Stimulated activated CD4-positive, alpha-beta T cell treated with anti-CD3 and anti-CD28 coated beads, TNF-alpha, amount 100 ng/mL, for 4 hours (primary cell): ENCODE results near the gene HERPUD2.
"Not testable (repeated sequence)": the region's sequence is repeated elsewhere in the genome, so short reads cannot be mapped to it uniquely, and the experiment has no call there.

ENCODE experiments used
- DNase-seq, 3 experiments: peaks; one replicate each; pipeline ENCODE4 v3.0.0-alpha.2; 2020; ENCODE audit warnings: low read depth in 3 of 3

HERPUD2 gene

DNA sequence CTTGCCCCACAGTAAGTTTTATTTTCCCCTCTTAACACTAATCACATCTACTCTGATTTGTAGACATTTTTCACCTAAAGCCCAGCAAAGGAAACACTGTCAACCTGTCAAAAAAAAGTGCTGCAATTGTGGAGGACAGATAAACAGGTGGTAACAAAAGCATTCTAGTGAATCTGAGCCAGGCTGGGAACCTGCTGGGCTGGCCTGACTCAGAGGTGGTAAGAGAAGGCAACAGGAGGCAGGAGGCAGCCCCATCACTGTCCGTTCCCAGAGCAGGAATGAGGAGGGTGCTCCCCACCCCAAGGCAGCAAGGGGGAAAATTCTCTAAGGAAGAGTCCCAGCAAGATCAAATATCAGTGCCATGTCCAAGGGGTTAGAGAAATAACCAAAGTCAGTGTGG is 19.5 kb upstream of the HERPUD2 start:
- DNase-seq = no peak

DNA sequence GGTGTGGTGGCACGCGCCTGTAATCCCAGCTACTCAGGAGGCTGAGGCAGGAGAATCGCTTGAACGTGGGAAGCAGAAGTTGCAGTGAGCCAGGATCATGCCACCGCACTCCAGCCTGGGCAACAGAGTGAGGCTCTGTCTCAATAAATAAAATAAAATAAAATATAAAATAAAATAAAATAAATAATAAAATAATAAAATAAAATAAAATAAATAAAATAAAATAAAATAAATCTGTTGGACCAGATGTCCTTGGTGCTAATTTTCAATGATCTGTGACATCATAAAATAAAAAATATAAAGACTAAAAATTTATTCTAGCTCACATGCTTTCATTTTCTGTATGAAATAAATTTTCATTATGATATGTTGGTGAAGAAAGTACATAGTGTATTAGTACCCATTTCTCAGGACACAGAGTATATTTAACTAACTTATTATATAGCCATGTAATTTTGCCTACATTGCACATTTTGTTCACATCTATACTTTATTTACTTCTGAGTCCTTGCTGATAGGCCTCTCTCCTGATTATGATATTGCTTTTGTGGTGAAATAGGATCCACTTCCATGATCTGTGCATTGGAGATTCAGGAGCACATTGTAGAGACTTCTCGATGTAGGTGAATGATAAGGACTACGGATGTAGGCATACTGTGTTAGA is 17.8 kb upstream of the HERPUD2 start:
- DNase-seq = no peak

DNA sequence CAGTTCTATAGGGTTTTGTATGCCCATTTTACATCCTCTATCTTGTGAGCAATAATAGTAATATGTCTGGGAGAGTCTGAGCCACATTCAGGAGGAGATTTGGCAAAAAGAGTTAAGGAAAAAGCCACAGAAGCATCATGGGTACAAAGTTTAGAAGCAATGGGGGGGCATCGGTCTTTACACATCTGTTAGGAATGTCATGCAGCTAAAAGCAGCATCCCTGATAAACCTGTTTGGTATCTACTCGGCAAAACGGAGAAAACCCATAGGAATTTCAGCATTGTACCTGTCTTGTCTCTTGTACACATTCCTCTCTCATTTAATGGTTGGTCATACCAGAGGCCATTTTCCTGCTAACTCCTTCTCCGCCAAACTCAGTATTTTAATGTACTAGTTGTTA is 12.5 kb upstream of the HERPUD2 start:
- no peak for DNase-seq

DNA sequence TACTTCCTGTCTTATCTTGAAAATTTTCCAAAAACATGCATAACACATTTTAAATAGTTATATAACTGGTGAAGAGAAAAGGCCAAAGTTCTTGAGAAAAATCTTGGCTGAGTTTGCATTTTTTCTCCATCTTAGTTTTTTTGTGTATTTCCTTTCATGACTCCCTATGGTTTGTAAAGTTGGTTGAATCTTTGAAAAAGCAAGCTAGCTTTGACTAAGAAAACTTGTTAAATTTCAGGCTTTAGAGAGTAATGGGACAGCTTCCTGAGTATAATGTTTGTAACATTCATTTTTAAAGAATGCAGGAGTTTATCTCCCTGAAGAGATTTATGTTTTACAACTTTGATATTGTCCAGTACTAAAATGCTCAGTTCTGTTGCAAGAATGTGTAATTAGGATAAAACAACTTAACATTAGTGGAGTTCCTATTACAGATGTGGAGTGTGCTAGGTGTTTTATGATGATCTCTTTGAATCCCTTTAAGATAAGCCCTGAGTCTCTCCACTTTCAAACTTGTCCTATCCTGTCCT is 11.1 kb upstream of the HERPUD2 start:
- DNase-seq = no peak

DNA sequence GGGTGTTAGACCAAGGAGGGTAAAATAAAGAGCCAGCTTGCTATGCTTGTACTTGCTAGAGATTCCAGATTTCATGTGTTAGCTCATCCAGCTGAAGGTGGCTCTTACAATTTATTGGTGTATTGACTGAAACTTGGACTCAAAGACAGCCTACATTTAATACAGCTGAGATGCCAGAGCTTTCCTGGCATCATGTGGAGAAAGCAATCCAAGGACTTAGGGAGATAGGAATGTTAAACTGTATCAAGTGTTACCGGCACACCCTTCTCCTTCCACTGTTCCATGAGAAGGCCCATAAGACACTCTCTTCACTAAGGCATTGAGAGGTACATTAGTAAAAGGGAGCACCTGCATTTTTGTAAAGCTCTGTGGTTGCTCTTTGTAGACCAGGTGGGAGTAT is 9.3 kb upstream of the HERPUD2 start:
- no peak for DNase-seq

DNA sequence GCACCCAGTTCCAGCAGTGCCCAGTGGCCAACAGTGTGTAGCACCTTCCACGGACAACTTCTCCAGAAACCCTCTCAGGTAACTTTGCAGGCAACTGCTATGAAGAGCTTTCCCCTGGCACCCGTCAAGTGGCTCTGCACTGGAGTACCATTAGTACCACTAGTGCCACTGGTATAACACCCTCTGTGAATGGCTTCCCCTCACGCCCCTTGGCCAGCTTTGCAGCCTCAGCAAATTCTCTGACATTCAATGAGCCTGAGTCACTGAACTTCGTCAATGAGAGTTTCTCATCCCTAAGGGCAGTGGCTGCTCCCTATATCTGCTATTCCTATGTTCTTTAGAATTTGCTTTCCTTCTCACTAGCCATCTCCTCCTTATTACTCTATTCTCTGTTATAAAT is 7.6 kb upstream of the HERPUD2 start:
- no peak for DNase-seq

DNA sequence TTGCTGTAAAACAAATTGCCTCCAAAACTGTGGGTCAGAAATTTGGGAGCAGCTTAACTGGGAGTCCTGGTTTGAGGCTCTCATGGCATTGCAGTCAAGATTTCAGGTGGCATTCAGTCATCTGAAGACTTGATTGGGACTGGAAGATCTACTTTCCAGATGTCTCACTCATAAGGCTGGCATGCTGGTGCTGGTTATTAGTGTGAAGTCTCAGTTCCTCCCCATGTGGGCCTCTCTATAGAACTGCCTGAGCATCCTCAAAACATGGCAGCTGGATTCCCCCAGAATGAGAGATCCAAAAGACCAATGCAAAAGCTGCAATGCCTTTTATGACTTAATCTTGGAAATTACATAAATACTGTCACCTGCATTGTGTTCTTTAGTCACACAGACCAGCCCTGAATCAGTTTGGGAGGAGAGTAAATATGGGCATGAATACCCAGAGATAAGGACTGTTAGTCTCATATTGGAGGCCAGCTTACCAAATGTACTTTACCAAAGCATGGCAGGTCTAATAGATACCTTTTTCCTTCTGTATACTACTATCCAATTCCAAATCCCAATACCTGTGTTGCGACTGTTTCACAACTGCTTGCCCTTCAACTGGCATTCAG is 6.5 kb upstream of the HERPUD2 start:
- no peak for DNase-seq

DNA sequence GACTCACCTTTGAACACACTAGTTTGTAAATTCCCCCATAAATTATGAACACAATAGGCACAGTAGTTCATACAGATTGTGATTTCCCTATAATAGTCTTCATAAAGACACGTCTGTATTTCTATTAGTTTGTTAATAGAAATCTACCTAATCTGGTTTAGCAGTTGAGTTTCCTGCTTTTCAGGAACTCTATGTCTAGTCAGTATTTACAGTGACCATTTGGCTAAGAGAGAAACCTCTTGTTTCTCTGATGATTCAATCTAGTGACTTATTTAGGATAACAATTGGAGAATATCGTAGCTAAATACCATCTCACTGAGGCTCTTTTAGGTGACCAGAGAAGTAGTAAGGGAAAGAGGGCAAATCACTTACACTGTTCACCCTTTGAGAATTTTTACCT is 5.9 kb upstream of the HERPUD2 start:
- no peak for DNase-seq

DNA sequence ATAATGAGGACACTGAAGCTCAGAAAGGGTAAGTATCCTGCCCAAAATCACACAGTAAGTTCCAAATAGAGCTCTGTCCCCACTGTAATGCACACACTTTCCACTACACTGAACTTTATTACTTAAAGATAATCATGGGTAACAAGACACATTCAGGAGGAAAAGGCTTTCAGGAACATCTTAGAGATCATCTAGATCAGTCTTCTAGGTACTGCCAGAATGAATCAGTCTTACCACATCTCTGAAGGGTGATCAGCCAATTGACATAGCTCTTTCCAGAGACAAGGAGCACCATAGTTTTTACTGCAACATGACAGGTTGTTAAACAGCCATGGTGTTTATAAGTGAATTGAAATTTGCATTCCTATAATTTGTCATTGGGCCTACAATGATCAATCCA is 5.4 kb upstream of the HERPUD2 start:
- no peak for DNase-seq

DNA sequence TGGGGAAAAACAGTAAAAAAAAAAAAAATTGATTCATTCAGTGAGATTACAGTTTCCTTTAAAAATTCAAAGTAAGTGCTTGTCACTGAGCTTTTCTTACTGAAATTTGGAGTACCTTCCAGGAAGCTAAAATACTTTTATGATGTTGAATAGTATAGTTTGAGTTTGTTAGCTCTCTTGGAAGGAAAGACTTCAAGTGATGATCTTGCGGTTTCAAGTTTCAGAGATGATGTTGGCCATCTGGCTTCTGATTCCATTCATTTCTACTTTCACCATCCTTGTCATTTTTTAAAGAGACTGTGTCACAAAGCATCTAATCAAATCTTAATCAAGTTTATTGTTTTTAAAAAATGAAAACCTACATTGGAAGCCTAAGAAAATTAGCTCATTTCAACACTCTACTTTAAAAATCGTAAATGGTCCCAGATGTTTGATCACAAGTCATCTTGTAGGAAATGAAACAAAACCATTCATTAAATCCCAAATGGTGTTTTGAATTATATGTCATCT is 4.9 kb upstream of the HERPUD2 start:
- DNase-seq = no peak

DNA sequence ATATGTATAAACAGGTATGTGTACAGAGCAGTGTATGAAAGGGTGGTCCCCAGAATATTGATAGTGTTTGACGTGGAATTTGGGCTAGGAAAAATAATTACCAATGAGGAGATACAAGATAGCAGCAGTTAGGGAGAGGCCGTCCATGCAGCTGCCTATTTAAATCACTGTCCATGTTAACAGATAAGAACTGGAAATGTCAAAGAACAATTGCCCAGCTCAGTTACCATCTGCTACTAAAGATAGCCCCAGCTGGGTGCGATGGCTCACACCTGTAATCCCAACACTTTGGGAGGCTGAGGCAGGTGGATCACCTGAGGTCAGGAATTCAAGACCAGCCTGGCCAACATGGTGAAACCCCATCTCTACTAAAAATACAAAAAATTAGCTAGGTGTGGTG is 3.4 kb upstream of the HERPUD2 start:
- DNase-seq = not testable (repeated sequence)

DNA sequence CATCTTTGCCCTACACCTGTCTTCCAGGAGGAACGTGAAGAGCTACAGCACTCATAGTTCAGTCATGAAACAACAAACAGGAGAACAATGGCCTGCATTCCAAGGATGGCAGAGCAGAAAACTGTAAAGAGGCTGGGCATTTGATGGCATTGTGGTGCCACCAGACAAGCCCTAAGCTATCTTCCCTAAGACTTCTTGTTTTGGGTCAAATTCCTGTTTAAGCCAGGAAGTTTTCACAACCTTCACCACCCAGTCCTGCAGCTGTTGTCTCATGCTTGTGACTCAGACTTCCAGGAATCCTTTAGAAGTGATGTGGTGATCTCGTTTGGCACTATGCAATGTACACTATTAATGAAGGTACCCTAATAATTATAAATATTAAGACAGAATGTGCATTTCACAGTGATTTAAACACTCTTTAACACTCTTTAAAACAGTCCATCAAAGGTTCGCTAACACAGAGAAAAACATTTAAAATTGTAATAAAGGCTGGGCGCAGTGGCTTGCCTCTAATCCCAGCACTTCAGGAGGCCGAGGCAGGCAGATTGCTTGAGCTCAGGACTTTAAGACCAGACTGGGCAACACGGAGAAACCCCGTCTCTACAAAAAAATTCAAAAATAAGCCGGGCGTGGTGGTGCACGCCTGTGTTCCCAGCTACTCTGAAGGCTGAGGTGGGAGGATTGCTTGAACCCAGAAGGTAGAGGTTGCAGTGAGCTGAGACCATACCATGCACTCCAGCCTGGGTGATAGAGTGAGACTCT is 2.7 kb upstream of the HERPUD2 start:
- no peak for DNase-seq

DNA sequence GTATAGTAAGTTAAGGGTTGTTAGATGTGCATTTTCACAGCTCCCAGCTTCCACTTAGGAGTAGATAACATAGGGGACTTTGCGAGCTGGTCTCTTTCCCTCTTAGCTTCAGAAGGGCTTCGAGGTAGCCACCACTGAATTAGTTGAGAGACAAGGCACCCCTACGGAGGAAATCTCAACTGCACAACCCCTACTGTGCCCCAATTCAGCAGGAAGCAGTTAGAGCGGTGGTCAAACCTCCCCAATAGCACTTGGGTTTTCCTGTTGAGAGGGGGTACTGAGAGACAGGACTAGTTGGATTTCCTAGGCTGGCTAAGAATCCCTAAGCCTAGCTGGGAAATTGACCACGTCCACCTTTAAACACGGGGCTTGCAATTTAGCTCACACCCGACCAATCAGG is 1.1 kb upstream of the HERPUD2 start:
- no peak for DNase-seq

DNA sequence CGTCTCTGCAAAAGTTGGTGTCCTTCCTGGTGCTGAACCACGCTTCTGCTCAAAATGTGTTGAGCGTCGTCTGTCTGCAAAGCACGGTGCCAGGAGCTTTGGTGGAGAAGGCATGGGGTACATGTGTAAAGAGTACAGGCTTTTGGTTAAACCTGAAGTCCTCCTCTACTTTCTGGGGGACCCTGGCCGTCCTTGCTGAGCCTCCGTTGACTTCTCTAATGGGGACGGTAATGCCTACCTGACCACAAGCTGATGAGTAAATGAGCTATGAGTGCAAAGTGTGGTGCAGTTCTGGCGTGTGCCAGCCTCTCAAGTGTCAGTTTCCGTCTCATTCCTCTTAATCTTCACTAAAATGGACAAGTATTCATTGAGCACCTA is 527 bp upstream of the HERPUD2 start:
- DNase-seq = peak in 1 of 3 experiments; percentile 9

DNA sequence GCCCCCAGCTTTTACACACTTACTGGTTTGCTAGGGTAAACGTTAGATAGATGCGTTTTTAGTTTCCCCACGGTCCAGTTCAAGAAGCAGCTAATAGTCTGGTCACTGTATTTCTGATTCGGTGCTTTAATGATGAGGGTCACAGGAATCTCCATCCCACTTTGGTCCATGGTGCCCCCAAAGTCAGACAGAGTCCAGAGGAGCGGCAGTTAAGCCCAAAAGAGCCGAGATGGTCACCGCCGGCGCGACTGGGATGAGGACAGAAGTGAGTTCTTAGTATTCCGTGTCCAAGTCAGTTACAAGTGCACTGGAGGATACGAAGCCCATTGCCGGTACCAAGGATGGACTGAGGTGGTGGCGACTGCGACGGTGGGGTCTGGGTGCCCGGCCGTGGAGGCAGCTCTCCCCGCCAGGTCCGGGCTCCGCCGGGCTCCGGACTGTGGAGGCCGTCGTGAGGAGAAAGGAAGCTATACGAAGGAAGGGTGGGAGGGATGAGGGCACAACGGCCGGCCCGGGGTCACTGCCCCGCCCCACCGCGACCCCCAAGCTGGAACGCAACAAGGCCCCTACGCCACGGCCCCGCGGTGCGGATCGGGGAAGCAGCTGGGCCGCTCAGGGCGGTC is 663 bp downstream of the HERPUD2 start:
- no peak for DNase-seq

DNA sequence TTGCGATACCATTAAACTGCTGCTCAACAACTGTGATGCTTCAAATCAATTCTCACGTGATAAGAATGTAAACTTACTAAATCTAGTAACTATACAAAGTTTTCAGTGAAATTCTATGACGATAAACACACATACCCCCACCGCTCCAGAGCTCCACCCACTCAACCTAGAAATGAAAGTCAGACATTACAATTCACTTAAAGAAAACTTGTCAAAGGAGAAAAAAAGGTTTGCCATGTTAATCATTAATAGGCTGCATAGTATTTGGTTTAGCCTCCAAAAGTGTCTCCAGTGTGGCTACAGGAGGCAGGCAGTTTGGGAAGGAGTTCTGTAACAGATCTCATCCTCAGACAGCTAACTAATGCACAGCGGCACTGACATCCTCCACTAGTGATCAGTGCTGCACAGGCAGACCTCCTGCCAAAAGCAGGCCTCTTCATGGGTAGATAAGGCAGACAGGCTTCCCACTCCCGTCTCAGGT is 3.1 kb downstream of the HERPUD2 start:
- peak in 1 of 3 experiments; percentile 9 for DNase-seq

DNA sequence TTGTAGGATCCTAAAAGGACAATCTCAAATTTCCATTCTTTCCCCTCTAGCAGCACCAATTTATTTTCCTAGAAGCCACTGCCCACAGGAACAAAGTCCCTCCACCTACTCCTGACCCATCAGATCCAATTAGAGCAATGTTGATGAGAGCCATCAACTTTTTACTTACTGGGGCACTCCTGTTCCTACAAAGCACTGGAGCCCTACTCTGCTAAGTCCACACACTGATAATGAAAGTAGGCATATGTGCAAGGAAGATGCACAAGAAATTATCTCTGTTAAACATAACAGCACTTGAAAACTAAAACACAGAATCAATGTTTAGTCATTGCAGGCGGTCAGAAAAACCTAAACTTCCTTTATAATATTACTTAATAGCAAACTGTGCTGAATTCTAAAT is 3.6 kb downstream of the HERPUD2 start:
- no peak for DNase-seq

DNA sequence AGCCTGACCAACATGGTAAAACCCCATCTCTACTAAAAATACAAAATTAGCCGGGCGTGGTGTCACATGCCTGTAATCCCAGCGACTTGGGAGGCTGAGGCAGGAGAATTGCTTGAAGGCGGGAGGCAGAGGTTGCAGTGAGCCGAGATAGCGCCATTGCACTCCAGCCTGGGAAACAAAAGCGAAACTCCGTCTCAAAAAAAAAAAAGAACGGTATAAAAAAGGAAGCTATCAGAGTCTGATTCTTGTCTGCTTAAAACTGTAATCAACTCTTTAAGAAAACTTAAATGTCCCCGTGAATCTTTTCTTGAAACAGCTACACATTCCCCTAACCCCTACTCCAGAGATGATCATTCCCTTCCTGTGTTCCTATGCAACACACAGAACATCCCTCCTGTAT is 4.3 kb downstream of the HERPUD2 start:
- not testable (repeated sequence) for DNase-seq

DNA sequence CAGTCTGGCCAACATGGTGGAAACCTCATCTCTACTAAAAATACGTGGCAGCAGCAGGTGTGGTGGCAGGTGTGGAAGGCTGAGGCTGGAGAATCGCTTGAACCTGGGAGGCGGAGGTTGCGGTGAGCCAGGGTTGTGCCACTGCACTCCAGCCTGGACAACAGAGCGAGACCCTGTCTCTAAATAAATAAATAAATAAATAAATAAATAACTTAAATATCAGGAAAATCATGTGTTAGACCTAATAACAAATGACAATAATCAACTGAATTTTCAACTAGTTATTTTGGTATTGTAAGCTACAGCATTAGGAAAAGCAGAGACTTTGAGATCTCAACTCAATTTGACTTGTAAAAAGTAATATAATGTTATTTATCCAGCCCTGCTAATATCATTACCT is 9.2 kb downstream of the HERPUD2 start:
- no peak for DNase-seq

DNA sequence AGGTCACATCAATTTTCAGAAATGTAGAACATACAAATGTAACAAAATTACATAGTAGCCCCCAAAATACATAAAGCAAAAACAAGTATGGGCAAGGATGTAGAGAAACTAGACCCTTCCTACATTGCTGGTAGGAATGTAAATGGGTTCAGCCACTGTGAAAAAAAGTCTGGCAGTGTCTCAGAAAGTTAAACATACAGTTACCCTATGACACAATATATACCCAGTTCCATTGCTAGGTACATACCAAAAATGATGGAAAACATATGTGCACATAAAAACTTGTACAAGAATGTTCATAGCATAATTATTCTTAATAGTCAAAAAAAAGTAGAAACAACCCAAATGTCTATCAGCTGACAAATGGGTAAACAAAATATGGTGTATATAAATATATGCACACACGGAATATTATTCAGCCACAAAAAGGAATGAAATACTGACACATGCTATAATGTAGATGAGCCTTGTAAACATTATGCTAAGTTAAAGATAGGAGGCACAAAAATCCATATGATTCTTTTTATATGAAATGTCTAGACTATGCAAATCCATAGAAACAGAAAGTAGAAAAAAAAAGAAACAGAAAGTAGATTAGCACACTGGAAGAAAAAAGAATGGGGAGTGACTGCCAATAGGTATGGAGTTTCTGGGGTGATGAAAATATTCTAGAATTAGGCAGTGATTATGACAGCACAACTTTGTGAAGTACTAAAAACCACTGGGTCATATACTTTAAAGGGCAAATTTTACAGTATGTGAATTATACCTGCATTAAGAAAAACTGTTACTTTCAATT is 13.5 kb downstream of the HERPUD2 start:
- no peak for DNase-seq

DNA sequence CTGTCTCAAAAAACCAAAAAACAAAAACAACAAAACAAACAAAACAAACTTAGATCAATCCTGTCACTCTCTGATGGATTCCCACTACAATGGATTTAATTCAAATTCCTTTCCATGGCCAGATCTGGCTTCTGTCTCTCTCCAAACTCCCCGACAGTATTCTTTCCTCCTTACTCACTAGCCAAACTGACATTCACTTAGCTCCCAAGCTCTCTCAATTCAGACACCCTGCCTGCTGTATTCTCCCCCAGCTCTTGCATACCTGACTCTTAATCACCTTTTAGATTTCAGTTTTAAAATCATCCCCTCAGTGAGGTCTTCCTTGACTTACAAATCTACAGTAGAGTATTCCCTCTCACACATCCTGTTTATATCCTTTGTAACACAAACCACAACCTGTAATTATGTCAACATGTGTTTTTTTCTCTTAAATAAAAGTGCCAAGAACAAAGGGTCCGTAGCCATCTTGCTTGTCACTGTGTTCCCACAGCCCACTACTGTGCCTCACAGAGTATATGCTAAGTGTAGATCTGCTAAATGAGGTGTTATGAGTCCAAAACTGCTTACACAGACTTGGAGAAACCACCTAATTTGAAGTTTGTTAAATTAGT is 14.4 kb downstream of the HERPUD2 start:
- no peak for DNase-seq
